K562 (cell line): ENCODE data around the gene LINGO4. TPM values are rescaled to one million over a fixed set of nuclear protein-coding genes. Genes with fewer than 3 reads are reported as not detected.

Source experiments
- ATAC-seq: fragments of 200-7000 bp; cut with Tn5 transposase; 3 replicates; pipeline ENCODE4 v1.9.1; 2020; ENCODE audit warnings: moderate library complexity
- BruUV-seq: library from RNA; stranded (reverse); fragments of 400-500 nt; replicated peaks from 2 replicates; lab custom pipeline; 2021; lab: Mats Ljungman, UMichigan
- CTCF ChIA-PET: fragments of 300-600 bp; formaldehyde crosslinking; extraction: SDS; loops from one replicate; lab custom pipeline; 2021; ENCODE audit warnings: low intra/inter-chr PET ratio; lab: Yijun Ruan, JAX
- POLR2A ChIA-PET: fragments of 300-600, 350-650 bp; sonication (Branson Sonifier 250); formaldehyde crosslinking; extraction: SDS; loops from one replicate; lab custom pipeline; 2021; ENCODE audit warnings: antibody characterized with exemption, inconsistent platforms; lab: Yijun Ruan, JAX
- DNase-seq, 4 experiments: peaks; one replicate each; pipeline versions ENCODE4 v3.0.0 to v3.0.0-alpha.2; 2011 to 2018; ENCODE audit warnings: low spot score in 3 of 4, mixed read lengths in 3 of 4; ENCODE audit errors: extremely low read depth in 1 of 4
- FAIRE-seq: peaks from 2 replicates; lab custom pipeline; 2011; peaks lifted over from hg19 to GRCh38; lab: Jason Lieb, UNC
- H2AFZ ChIP-seq: 2 replicates; pipeline ENCODE4 v1.6.0; 2011; ENCODE audit warnings: low read depth, low read length, control low read depth, inconsistent platforms
- H3K27ac ChIP-seq: fragments of 200-600 bp; 3 replicates; pipeline ENCODE4 v1.8.0; 2011; ENCODE audit warnings: low read depth, mild to moderate bottlenecking, control low read depth, inconsistent platforms, low read length, moderate library complexity, mixed read lengths; ENCODE audit errors: extremely low read depth
- H3K27me3 ChIP-seq, 2 experiments: fragments of 300-600 bp in 1 of 2; 2 replicates in 1 of 2; 3 replicates in 1 of 2; pipeline versions ENCODE4 v1.6.0 to v1.8.0; 2011; ENCODE audit warnings: inconsistent platforms in 2 of 2, low read length in 2 of 2, mild to moderate bottlenecking in 1 of 2, mixed read lengths in 1 of 2, moderate library complexity in 1 of 2; ENCODE audit not compliant: control insufficient read depth in 2 of 2, insufficient read depth in 2 of 2
- H3K36me3 ChIP-seq: fragments of 300-600 bp; 3 replicates; pipeline ENCODE4 v1.8.0; 2011; ENCODE audit warnings: mild to moderate bottlenecking, low read length, inconsistent platforms; ENCODE audit not compliant: control insufficient read depth, insufficient read depth
- H3K4me1 ChIP-seq, 2 experiments: fragments of 200-600 bp in 1 of 2; replicated peaks in 1 of 2; 2 replicates in 1 of 2; 3 replicates in 1 of 2; pipeline versions ENCODE4 v1.5.1 to v1.8.0; 2011; ENCODE audit warnings: inconsistent platforms in 2 of 2, low read length in 2 of 2, mild to moderate bottlenecking in 1 of 2, mixed read lengths in 1 of 2, moderate library complexity in 1 of 2; ENCODE audit not compliant: control insufficient read depth in 2 of 2, insufficient read depth in 2 of 2
- H3K4me2 ChIP-seq: 2 replicates; pipeline ENCODE4 v1.6.1; 2011; ENCODE audit warnings: low read length, control low read depth, inconsistent platforms, mixed read lengths; ENCODE audit not compliant: insufficient read depth
- H3K4me3 ChIP-seq: fragments of 200-600 bp; sonication (generic), shearing (Covaris generic); 2 replicates; pipeline ENCODE4 v1.5.1; 2016; ENCODE audit warnings: control low read depth, inconsistent platforms
- H3K79me2 ChIP-seq: fragments of 200-600 bp; 3 replicates; pipeline ENCODE4 v1.8.0; 2011; ENCODE audit warnings: low read length, inconsistent platforms; ENCODE audit not compliant: control insufficient read depth, insufficient read depth
- H3K9ac ChIP-seq, 2 experiments: 2 replicates each; pipeline versions ENCODE4 v1.6.0 to v1.6.1; 2011; ENCODE audit warnings: low read depth in 2 of 2, low read length in 2 of 2, control low read depth in 1 of 2, inconsistent platforms in 1 of 2, mild to moderate bottlenecking in 1 of 2, mixed read lengths in 1 of 2; ENCODE audit not compliant: insufficient read depth in 1 of 2
- H3K9me1 ChIP-seq: one replicate; pipeline ENCODE4 v1.6.0; 2011; ENCODE audit warnings: inconsistent platforms, mild to moderate bottlenecking, low read length, moderate library complexity; ENCODE audit not compliant: control insufficient read depth, insufficient read depth
- H3K9me3 ChIP-seq: replicated peaks from 2 replicates; pipeline ENCODE4 v1.5.1; 2011; ENCODE audit warnings: low read depth, low read length, inconsistent platforms; ENCODE audit not compliant: control insufficient read depth, insufficient read depth
- H4K20me1 ChIP-seq: replicated peaks from 2 replicates; pipeline ENCODE4 v1.6.1; 2011; ENCODE audit warnings: low read length, inconsistent platforms, mixed read lengths; ENCODE audit not compliant: control insufficient read depth, insufficient read depth
- KDM2B ChIP-seq: fragments of 250-450 bp; sonication (Bioruptor Pico); IDR thresholded peaks from 2 replicates; pipeline ENCODE4 v1.8.0; 2021; ENCODE audit warnings: mild to moderate bottlenecking, moderate library complexity
- NCOA4 ChIP-seq: fragments of 450-650 bp; IDR thresholded peaks from 2 replicates; pipeline ENCODE4 v1.6.1; 2018; ENCODE audit warnings: mild to moderate bottlenecking; ENCODE audit not compliant: partially characterized antibody
- NEUROD1 ChIP-seq: fragments of 150-350 bp; IDR thresholded peaks from 2 replicates; pipeline ENCODE4 v1.6.1; 2014; ENCODE audit warnings: borderline replicate concordance, low read length, low read depth; ENCODE audit not compliant: partially characterized antibody
- PHF8 ChIP-seq: fragments of 200-600 bp; sonication (generic); IDR thresholded peaks from 2 replicates; pipeline ENCODE4 v1.6.1; 2012; ENCODE audit warnings: mixed run types, mild to moderate bottlenecking, inconsistent platforms, low read length, moderate library complexity, borderline replicate concordance
- RBBP5 ChIP-seq: fragments of 200-600 bp; sonication (generic); IDR thresholded peaks from 2 replicates; pipeline ENCODE4 v1.6.1; 2012; ENCODE audit warnings: borderline replicate concordance, mild to moderate bottlenecking, low read length, control low read depth, inconsistent platforms; ENCODE audit not compliant: insufficient read depth, poor library complexity, severe bottlenecking
- SIRT6 ChIP-seq: IDR thresholded peaks from one replicate; pipeline ENCODE4 v1.6.1; 2012; ENCODE audit warnings: low read depth, mild to moderate bottlenecking, control low read depth, inconsistent platforms, low read length, moderate library complexity
- SMARCA4 ChIP-seq: fragments of 450-650 bp; IDR thresholded peaks from 2 replicates; pipeline ENCODE4 v1.6.1; 2016
- SP2 ChIP-seq: IDR thresholded peaks from 2 replicates; pipeline ENCODE4 v1.6.1; 2011; ENCODE audit warnings: mild to moderate bottlenecking, low read depth, low read length, moderate library complexity; ENCODE audit not compliant: poor library complexity, severe bottlenecking; ENCODE audit errors: extremely low read depth
- U2AF1 ChIP-seq: fragments of 200-400 bp; formaldehyde crosslinking; optimal IDR thresholded peaks from 2 replicates; pipeline ENCODE3; 2017; ENCODE audit warnings: mild to moderate bottlenecking, low read depth, low read length, moderate library complexity
- WHSC1 ChIP-seq: IDR thresholded peaks from one replicate; pipeline ENCODE4 v1.6.1; 2012; ENCODE audit warnings: low read length, control low read depth, inconsistent platforms
- ZBED1 ChIP-seq: IDR thresholded peaks from 2 replicates; pipeline ENCODE4 v1.6.1; 2014
- ZNF224 ChIP-seq: sonication (generic); formaldehyde crosslinking; IDR thresholded peaks from 2 replicates; pipeline ENCODE4 v1.8.0; 2022; ENCODE audit warnings: mild to moderate bottlenecking, missing genetic modification reagents
- ZNF354B ChIP-seq: fragments of 250-450 bp; sonication (Bioruptor Pico); IDR thresholded peaks from 2 replicates; pipeline ENCODE4 v1.4.0; 2020
- ZNF639 ChIP-seq, 2 experiments: fragments of 200-800 bp in 1 of 2; sonication (Bioruptor generic) in 1 of 2; sonication (generic) in 1 of 2; formaldehyde crosslinking in 1 of 2; IDR thresholded peaks in 1 of 2; conservative IDR thresholded peaks in 1 of 2; 2 replicates each; pipeline versions ENCODE4 v1.5.0 to v1.6.1; 2016 to 2020; ENCODE audit warnings: missing compliant biosample characterization in 1 of 2, missing genetic modification characterization in 1 of 2, missing genetic modification reagents in 1 of 2
- WGBS: fragments of 100-300 bp; shearing (Covaris generic); methylation state at CpG from one replicate; pipeline ENCODE4 v1.1.6; 2016; ENCODE audit warnings: low coverage, mixed read lengths; ENCODE audit not compliant: insufficient coverage; ENCODE audit errors: missing lambda C conversion rate; 5-methylcytosine and 5-hydroxymethylcytosine counted together
- in situ Hi-C: fragments of 300-500 bp; cut with MboI; formaldehyde crosslinking; loops from 4 replicates; pipeline ENCODE4 v1.15.0; 2018; ENCODE audit warnings: inconsistent platforms, mixed read lengths
- intact Hi-C: fragments of 100-400 bp; cut with micrococcal nuclease; formaldehyde crosslinking; loops from 2 replicates; pipeline ENCODE4 v1.14.2; 2022
- polyA plus RNA-seq, 8 experiments: library from polyadenylated mRNA; depleted of rRNA in 4 of 8; stranded (reverse) in 5 of 8; unstranded in 3 of 8; fragments of >200 nt; fragmentation: Nextera tagmentation in 2 of 8; fragmentation: Illumina TruSeq in 1 of 8; extraction: Ambion mirVana in 2 of 8; extraction: Trizol in 1 of 8; gene quantifications; 2 replicates each; pipeline versions ENCODE4 v1.2.1 to v1.2.3, GENCODE V29; 2011 to 2014; ENCODE audit warnings: inconsistent platforms in 1 of 8, missing spikeins in 1 of 8
- total RNA-seq, 7 experiments: library from RNA; depleted of rRNA in 6 of 7; stranded (reverse); fragments of >200 nt in 6 of 7; fragmentation: Illumina TruSeq in 2 of 7; extraction: Trizol in 2 of 7; gene quantifications; 2 replicates each; pipeline versions ENCODE4 v1.2.1 to v1.2.3, GENCODE V29; 2011 to 2021; ENCODE audit warnings: low replicate concordance in 1 of 7

LINGO4 gene
- total and polyA plus RNA-seq, 9 of the 15 experiments (the other 6 are each of a cell fraction or from before 2014, with no cell fraction given), result not detected

- Histone ChIP-seq H3K9me1 (peaks cover under 1% of the 10 kb centered on the region), H3K79me2 (no peaks in the 10 kb centered on the region), H2AFZ (no peak overlapping the region), H3K4me3 (no peak overlapping the region), H3K4me1 (peaks cover 5 to 7% of the 10 kb centered on the region in 2 experiments; a peak in 2 of 5 replicates), H3K36me3 (no peaks in the 10 kb centered on the region), H3K4me2 (no peak overlapping the region)
- in situ Hi-C loops, result no loop called here
- no TSS peak for BruUV-seq
- intact Hi-C loops, result no loop called here
- FAIRE-seq (no peak), ATAC-seq (no peak)
- no peak for TF ChIP-seq ZBED1
- TF ChIP-seq ZNF224 (CRISPR knock-in tag), result no peak
- TF ChIP-seq ZNF354B, result no peak
- TF ChIP-seq KDM2B (CRISPR knock-in tag), result no peak
- no peak for TF ChIP-seq SMARCA4
- TF ChIP-seq SP2, result no peak
- no peak for TF ChIP-seq PHF8
- TF ChIP-seq, all 486 proteins: peak for 0
- Histone ChIP-seq H4K20me1 (0 out of 2 replicates have a peak, but pooled peaks cover 3% of the 10 kb centered on the region), H3K9ac (no peak overlapping the region), H3K27me3 (peaks cover 34 to 62% of the 10 kb centered on the region in 2 experiments), H3K27ac (no peak overlapping the region), H3K9me3 (no peaks in the 10 kb centered on the region)
- WGBS, result 4% methylated on average over 5 of the region's 8 CpGs
- ChIA-PET CTCF (no interaction called here), POLR2A (interaction anchor here (0.7 kb wide), 1 partner anchor 312 kb away, joined by 3 read pairs; the partner anchor contains the start of gene TUFT1)
- no peak for DNase-seq
Observed at GRCh38 chr1:151851886-151852285, 46.7 kb upstream of the LINGO4 start.

GRCh38 chr1:151849871-151850270 lies 44.7 kb upstream of the LINGO4 start:
- Histone ChIP-seq H3K79me2 (no peaks in the 10 kb centered on the region), H3K9me3 (no peaks in the 10 kb centered on the region), H3K27ac (no peak overlapping the region), H4K20me1 (0 out of 2 replicates have a peak, but pooled peaks cover 3% of the 10 kb centered on the region), H3K36me3 (no peaks in the 10 kb centered on the region), H3K4me3 (no peak overlapping the region), H3K9ac (no peak overlapping the region), H3K4me1 (peaks cover 8 to 9% of the 10 kb centered on the region in 2 experiments; a peak in 3 of 5 replicates), H3K4me2 (no peak overlapping the region), H3K27me3 (peaks cover 34 to 65% of the 10 kb centered on the region in 2 experiments), H2AFZ (no peak overlapping the region), H3K9me1 (peaks cover 4% of the 10 kb centered on the region)
- FAIRE-seq (no peak), DNase-seq (no peak), ATAC-seq (no peak)
- no TSS peak for BruUV-seq
- ChIA-PET CTCF (no interaction called here), POLR2A (no interaction called here)
- in situ Hi-C loops (no loop called here), intact Hi-C loops (no loop called here)
- TF ChIP-seq WHSC1 (no peak), ZNF639 (CRISPR knock-in tag; conservative IDR thresholded peaks at IDR 0.05 in 1 of 2, IDR thresholded peaks at IDR 0.05 in 1 of 2) (no peak), RBBP5 (no peak), SIRT6 (no peak), NEUROD1 (no peak), NCOA4 (no peak), U2AF1 (no peak)
